ENCODE results near the gene ZNF555. TPM values are rescaled to one million over a fixed set of nuclear protein-coding genes. Genes with fewer than 3 reads are reported as not detected.

The ZNF555 gene
- total and polyA plus RNA-seq, 9 of the 15 experiments (the other 6 are each of a cell fraction or from before 2014, with no cell fraction given) = 2.0 to 6.7 (median 5.4) TPM

- TF ChIP-seq, protein P1, sequence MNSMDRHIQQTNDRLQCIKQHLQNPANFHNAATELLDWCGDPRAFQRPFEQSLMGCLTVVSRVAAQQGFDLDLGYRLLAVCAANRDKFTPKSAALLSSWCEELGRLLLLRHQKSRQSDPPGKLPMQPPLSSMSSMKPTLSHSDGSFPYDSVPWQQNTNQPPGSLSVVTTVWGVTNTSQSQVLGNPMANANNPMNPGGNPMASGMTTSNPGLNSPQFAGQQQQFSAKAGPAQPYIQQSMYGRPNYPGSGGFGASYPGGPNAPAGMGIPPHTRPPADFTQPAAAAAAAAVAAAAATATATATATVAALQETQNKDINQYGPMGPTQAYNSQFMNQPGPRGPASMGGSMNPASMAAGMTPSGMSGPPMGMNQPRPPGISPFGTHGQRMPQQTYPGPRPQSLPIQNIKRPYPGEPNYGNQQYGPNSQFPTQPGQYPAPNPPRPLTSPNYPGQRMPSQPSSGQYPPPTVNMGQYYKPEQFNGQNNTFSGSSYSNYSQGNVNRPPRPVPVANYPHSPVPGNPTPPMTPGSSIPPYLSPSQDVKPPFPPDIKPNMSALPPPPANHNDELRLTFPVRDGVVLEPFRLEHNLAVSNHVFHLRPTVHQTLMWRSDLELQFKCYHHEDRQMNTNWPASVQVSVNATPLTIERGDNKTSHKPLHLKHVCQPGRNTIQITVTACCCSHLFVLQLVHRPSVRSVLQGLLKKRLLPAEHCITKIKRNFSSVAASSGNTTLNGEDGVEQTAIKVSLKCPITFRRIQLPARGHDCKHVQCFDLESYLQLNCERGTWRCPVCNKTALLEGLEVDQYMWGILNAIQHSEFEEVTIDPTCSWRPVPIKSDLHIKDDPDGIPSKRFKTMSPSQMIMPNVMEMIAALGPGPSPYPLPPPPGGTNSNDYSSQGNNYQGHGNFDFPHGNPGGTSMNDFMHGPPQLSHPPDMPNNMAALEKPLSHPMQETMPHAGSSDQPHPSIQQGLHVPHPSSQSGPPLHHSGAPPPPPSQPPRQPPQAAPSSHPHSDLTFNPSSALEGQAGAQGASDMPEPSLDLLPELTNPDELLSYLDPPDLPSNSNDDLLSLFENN (IDR thresholded peaks at IDR 0.05; ENCODE audit: low read depth in 2 of 2, low read length in 2 of 2) = peak in 1 of 2 experiments; percentile 56; a peak in 1 of 4 replicates
- TF ChIP-seq ZNF707 (CRISPR knock-in tag; conservative IDR thresholded peaks at IDR 0.05) (no peak), MBD2 (IDR thresholded peaks at IDR 0.05; ENCODE audit: borderline replicate concordance, low read depth) (0 out of 2 replicates have a peak, but pooled peaks have one; percentile 4), CEBPG (CRISPR knock-in tag; IDR thresholded peaks at IDR 0.05) (peak; percentile 71; the same call in 1 of the 2 replicates), CEBPG (tag; conservative IDR thresholded peaks at IDR 0.05 in 1 of 2, IDR thresholded peaks at IDR 0.05 in 1 of 2) (peak; percentile 73 to 80), MEIS2 (IDR thresholded peaks at IDR 0.05; ENCODE audit: partially characterized antibody) (no peak), NONO (IDR thresholded peaks at IDR 0.05; ENCODE audit: low read depth in 2 of 2, low read length in 1 of 2) (no peak), TAL1 (IDR thresholded peaks at IDR 0.05) (peak; percentile 88), HDAC3 (IDR thresholded peaks at IDR 0.05; ENCODE audit: borderline replicate concordance, partially characterized antibody) (peak; percentile 58), ATF7 (IDR thresholded peaks at IDR 0.05) (peak; percentile 91), SOX6 (IDR thresholded peaks at IDR 0.05) (peak; percentile 85)
- TF ChIP-seq, protein P2, sequence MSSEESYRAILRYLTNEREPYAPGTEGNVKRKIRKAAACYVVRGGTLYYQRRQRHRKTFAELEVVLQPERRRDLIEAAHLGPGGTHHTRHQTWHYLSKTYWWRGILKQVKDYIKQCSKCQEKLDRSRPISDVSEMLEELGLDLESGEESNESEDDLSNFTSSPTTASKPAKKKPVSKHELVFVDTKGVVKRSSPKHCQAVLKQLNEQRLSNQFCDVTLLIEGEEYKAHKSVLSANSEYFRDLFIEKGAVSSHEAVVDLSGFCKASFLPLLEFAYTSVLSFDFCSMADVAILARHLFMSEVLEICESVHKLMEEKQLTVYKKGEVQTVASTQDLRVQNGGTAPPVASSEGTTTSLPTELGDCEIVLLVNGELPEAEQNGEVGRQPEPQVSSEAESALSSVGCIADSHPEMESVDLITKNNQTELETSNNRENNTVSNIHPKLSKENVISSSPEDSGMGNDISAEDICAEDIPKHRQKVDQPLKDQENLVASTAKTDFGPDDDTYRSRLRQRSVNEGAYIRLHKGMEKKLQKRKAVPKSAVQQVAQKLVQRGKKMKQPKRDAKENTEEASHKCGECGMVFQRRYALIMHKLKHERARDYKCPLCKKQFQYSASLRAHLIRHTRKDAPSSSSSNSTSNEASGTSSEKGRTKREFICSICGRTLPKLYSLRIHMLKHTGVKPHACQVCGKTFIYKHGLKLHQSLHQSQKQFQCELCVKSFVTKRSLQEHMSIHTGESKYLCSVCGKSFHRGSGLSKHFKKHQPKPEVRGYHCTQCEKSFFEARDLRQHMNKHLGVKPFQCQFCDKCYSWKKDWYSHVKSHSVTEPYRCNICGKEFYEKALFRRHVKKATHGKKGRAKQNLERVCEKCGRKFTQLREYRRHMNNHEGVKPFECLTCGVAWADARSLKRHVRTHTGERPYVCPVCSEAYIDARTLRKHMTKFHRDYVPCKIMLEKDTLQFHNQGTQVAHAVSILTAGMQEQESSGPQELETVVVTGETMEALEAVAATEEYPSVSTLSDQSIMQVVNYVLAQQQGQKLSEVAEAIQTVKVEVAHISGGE (CRISPR knock-in tag; IDR thresholded peaks at IDR 0.05) = peak in 1 of 3 experiments; percentile 51; a peak in 2 of 6 replicates
- TF ChIP-seq, protein P3, sequence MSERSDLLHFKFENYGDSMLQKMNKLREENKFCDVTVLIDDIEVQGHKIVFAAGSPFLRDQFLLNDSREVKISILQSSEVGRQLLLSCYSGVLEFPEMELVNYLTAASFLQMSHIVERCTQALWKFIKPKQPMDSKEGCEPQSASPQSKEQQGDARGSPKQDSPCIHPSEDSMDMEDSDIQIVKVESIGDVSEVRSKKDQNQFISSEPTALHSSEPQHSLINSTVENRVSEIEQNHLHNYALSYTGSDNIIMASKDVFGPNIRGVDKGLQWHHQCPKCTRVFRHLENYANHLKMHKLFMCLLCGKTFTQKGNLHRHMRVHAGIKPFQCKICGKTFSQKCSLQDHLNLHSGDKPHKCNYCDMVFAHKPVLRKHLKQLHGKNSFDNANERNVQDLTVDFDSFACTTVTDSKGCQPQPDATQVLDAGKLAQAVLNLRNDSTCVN (CRISPR knock-in tag; IDR thresholded peaks at IDR 0.05) = no peak
- TF ChIP-seq, protein P4, sequence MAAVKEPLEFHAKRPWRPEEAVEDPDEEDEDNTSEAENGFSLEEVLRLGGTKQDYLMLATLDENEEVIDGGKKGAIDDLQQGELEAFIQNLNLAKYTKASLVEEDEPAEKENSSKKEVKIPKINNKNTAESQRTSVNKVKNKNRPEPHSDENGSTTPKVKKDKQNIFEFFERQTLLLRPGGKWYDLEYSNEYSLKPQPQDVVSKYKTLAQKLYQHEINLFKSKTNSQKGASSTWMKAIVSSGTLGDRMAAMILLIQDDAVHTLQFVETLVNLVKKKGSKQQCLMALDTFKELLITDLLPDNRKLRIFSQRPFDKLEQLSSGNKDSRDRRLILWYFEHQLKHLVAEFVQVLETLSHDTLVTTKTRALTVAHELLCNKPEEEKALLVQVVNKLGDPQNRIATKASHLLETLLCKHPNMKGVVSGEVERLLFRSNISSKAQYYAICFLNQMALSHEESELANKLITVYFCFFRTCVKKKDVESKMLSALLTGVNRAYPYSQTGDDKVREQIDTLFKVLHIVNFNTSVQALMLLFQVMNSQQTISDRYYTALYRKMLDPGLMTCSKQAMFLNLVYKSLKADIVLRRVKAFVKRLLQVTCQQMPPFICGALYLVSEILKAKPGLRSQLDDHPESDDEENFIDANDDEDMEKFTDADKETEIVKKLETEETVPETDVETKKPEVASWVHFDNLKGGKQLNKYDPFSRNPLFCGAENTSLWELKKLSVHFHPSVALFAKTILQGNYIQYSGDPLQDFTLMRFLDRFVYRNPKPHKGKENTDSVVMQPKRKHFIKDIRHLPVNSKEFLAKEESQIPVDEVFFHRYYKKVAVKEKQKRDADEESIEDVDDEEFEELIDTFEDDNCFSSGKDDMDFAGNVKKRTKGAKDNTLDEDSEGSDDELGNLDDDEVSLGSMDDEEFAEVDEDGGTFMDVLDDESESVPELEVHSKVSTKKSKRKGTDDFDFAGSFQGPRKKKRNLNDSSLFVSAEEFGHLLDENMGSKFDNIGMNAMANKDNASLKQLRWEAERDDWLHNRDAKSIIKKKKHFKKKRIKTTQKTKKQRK (IDR thresholded peaks at IDR 0.05; ENCODE audit: borderline replicate concordance, low read depth, low read length) = no peak
Measured at GRCh38 chr19:2865334-2866100, 24.2 kb downstream of the ZNF555 start (continued).

Measured in K562 (cell line).